Measurements from ENCODE around the gene CACNG4.
A peak's percentile ranks its signal among the peaks of the same experiment; 100 is the strongest.

The CACNG4 gene

GRCh38 chr17:66963909-66964771 is at the start of gene CACNG4:
TSS of gene CACNG4 (plus strand) at chr17:66964707. CDS start at chr17:66964912, 205 bp downstream.
- peak in 10 of 58 donors; percentile 14 to 51 (median 28) for DNase-seq

- peak in 7 of 58 donors; percentile 2 to 20 (median 9) for DNase-seq
Measured at GRCh38 chr17:66915204-66915611, 49.3 kb upstream of the CACNG4 start.

DNA sequence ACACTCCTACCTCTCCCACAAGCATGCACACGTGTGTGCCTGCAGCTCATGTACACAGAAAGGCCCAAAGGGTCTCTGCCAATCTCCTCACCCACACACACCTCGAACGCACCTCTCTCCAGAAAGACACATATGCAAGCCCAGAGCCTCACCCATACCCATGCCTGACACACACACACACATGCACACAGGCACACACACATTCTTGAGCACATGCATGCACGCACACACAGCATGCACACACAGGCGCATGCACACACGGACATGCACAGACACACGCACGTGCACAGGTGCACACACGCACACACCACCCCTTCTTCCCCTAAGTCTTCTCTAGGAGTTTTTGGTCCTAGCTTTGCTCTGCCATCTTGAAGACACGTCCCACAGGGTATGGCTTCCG is 48.7 kb upstream of the CACNG4 start:
- no peak for DNase-seq

- DNase-seq: no peak
Measured at GRCh38 chr17:66916946-66917345, 47.6 kb upstream of the CACNG4 start.

DNA sequence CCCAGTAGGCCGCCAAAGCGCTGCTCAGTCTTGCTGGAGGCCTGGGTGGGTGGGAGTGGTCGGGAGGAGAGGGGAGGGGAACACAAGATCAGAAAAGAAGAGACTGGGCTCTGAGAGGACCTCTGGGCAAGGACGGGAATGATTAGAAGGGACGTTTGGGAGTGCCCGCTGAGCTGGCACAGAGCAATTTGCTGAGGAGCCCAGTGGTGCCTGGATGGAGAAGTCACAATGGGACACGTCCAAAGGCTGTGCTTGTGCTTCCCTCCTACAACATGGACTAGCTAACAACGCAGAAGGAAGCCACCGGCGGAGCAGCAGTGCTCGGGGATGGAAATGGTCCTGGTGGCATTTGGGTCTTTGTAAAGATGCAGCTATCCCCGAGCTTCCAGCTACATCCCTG is 45.6 kb upstream of the CACNG4 start:
- DNase-seq: no peak

DNA sequence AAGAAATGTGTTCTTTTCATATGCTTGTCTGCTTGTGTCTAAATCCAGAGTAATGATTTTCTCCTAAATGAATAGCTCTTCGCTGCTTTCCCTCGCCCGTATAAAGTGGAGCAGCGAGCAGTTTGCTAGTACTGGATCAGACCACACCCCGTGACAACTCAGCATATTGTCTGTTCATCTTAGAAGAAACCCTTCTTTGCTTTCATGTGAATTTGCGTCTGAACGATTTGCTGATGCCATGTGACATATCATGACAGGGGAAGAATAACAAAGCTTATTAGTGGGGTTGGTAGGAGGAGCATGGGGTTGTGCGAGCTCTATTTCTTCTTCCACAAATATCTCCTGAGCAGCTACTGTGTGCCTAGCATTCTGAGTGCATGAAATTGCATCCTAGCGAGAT is 44.1 kb upstream of the CACNG4 start:
- peak in 1 of 58 donors; percentile 23 for DNase-seq

DNA sequence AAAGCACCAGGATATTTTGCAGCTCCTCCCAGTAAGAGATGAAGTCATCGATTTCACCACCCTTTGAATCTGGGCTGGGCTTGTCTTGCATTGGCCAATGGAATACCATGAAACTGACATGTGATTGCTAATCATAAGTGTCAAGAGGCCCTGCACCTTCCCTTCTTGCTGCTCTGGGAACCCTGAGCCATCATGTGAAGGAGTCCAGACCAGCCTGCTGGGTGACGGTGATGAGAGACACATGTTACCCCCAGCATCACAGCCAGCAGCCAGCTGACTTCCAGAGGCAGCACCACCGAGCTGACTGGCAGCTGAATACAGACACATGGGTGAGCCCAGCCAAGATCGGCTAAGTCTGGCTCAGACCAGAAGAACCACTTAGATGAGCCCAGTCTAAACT is 43.6 kb upstream of the CACNG4 start:
- no peak for DNase-seq

GRCh38 chr17:66923886-66924285 is 40.6 kb upstream of the CACNG4 start:
- no peak for DNase-seq

GRCh38 chr17:66925811-66926500 is 38.6 kb upstream of the CACNG4 start:
- DNase-seq: no peak

GRCh38 chr17:66928949-66929348 is 35.6 kb upstream of the CACNG4 start:
- no peak for DNase-seq

DNA sequence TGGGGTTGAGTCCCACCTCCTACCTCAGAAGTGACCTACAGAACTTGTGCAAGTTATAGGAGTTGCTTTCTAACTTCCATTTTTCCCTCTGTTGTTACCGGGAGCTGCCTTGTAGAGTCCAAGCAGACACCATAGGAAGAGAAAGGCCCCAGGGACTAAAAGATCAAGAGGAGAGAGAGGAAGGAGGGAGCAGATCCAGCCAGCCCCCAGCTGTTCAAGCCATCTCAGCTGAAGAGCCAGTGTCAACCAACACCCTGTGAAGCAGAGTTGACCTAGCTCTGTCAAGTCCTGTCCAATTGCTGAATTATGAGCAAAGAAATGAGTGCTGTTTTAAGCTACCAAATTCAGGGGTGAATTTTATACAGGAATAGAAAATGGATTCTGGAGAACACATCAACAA is 34.9 kb upstream of the CACNG4 start:
- no peak for DNase-seq

DNA sequence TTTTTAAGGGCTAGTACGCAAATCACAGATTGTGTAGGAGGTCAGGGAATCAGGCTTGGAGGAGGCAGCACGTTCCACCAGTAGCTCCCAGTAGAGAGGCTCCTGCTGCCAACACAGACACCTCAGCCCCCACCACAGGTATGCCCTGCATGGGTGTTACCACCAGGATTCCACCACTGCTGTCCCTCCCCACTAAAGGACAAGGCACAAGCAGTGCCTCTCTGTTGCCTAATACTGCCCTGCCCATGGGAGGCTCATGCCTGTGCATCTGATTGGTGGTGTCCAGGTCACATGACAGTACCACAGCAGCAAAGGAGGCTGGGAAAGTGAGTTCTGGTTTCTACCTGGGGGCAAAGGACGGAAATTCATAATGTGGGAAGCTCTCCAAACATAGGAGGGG is 33.6 kb upstream of the CACNG4 start:
- peak in 1 of 58 donors; percentile 7 for DNase-seq

GRCh38 chr17:66932311-66932710 is 32.2 kb upstream of the CACNG4 start:
- DNase-seq: no peak

DNA sequence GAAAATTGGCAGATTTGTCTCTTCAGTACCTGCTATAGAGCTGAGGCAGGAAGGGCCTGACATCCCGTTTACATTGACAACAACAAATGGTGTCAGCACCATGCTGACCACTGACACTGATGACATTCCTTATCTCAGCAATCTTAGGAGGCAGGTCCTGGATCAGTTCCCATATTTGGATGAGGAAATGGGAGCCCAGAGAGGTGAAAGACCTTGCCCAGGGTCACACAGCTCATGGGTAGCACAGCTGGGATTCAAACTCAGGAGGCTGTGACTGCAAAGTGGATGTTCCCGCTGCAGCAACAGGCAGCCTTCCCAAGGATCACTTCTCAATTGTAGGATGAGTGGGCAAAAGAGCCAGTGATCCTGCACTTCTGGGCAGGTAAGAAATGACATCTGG is 30.5 kb upstream of the CACNG4 start:
- DNase-seq: no peak

DNA sequence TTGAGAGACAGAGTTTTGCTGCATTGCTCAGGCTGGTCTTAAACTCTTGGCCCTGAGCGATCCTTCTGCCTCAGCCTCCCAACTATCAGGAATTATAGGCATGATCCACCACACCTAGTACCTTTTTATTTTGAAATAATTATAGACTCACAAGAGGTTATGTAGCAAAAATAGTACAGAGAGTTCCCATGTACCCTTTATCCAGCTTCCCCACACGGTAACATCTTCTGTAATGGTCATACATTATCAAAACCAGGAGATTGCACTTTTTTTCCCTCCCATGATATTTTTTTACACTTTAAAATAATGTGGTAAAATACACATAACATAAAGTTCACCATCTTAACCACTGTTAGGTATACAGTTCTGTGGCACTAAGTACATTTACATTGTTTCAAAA is 28.8 kb upstream of the CACNG4 start:
- no peak for DNase-seq

DNA sequence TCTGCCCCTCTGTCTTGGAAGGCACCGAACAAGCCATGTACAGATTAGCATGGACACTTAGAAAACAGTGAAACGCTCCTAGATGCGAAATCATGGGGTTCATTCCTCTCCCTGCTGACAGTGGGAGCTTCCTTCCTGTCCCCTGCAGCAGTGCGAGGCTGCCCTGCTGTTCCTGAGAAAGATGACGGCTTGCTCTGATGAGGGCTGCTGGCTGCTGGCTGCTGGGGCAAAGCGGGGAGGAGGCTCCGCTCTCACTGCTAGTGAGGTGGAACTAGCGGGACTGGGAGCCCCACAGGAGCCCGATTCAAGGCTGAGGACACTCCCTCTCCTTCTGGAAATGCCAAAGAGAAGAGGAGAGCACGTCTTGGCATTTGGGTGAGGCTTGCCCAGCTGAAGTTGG is 25.9 kb upstream of the CACNG4 start:
- no peak for DNase-seq

GRCh38 chr17:66939461-66940114 is 24.9 kb upstream of the CACNG4 start:
- DNase-seq: no peak

- no peak for DNase-seq
Measured at GRCh38 chr17:66941249-66941648, 23.3 kb upstream of the CACNG4 start.

GRCh38 chr17:66941773-66942450 is 22.6 kb upstream of the CACNG4 start:
- DNase-seq: no peak

GRCh38 chr17:66942451-66943264 is 21.8 kb upstream of the CACNG4 start:
- no peak for DNase-seq

GRCh38 chr17:66943484-66943883 is 21.0 kb upstream of the CACNG4 start:
- no peak for DNase-seq
